Stromal cell of bone marrow (primary cell): ENCODE results near the gene CATSPER1.
A peak's percentile ranks its signal among the peaks of the same experiment; 100 is the strongest.
"Not testable (repeated sequence)": the region's sequence is repeated elsewhere in the genome, so short reads cannot be mapped to it uniquely, and the experiment has no call there.

Experiments used
- DNase-seq: peaks from one replicate; pipeline ENCODE4 v3.0.0-alpha.2; 2012; ENCODE audit warnings: low read depth

CATSPER1 gene

DNA sequence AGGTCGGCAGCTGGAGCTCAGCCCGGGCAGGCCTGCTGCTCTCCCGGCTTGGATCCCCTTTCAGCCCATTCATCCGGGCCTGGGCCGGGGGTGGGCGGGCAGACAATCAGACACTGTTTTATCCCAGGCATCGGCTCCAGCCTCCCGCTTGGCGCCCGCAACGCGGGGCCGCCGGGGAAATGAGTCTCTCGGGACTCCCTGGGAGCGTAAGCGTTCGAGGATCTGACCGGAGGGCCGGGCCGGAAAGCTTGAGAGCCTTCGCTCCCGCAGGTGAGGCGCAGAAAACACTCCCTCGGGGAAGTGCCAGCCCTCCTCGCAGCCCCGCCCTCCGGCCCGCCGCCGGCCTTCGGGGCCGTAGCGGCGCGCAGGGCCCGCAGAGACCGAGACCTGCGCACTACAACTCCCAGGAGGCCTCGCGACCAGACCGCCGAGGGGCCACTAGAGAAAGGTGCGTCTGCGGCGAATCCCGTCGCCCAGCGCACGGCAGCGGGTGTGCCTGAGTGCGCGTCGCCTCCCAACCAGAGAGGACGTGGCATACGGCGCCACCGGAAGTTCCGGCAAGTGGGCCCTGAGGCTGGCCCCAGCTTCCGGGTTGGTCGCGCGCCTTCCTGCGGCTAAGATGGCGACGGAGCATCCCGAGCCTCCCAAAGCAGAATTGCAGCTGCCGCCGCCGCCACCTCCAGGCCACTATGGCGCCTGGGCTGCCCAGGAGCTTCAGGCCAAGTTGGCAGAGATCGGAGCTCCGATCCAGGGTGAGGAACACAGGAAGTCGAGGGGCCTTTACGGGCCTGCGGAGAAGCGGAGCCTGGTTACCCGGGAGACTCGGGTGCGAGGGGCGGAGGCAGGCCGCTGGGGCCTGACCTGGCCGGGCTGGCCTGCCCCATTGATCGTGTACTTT lies 25.7 kb upstream of the CATSPER1 start, which contains the start of gene SF3B2:
SF3B2 (plus strand) TSS at position 599 of the 898 bp plus-strand sequence; CDS start at position 620, 21 bp downstream.
- peak; percentile 92 for DNase-seq

DNA sequence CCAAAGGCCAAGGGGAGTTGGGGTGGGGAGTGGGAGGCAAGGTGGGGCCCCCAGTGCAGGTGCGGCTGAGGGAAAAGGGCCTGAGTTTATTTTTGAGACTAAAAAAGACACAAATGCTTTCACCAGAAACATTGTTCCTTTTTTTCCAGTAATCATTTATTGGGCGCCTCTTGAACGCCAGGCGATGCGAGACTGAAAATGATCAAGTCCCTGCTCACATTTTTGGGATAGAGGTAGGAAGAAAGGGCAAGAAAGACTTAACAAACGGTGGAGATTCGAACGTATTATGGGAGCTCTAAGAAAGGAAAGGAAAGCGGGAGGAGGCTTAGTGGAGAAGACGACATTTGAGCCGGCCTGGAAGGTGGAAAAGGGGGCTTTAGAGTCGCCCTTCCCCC lies 25.1 kb upstream of the CATSPER1 start:
- DNase-seq, result no peak

DNA sequence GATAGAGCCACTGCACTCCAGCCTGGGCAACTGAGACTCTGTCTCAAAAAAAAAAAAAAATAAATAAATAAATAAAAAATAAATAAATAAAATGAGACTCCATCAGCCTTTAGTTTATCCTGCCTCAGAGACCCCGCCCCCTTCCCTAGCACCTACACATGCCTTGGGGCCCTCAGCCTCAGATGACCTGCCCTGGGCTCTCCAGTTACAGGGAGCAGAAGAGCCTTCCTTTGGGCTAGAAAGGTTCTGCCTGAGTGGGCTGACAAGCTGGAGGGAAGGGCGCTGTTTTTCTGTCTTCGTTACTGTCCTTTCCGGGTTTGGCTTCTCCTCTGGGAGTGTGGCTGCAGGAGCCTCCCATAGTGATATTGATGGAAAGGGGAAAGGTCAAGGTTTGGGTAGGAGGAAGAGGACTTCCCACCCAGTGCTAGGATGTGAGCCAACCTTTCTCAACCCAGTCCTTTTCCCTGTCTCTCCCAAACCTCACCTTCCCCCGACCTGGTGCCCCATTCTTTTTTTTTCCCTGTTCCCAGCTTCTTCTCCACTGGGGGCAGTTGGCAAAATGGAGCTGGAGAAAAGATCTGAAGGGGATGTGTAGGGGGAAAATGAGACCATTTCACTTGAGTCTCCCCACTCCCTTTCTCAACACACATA lies 24.4 kb upstream of the CATSPER1 start:
- no peak for DNase-seq

DNA sequence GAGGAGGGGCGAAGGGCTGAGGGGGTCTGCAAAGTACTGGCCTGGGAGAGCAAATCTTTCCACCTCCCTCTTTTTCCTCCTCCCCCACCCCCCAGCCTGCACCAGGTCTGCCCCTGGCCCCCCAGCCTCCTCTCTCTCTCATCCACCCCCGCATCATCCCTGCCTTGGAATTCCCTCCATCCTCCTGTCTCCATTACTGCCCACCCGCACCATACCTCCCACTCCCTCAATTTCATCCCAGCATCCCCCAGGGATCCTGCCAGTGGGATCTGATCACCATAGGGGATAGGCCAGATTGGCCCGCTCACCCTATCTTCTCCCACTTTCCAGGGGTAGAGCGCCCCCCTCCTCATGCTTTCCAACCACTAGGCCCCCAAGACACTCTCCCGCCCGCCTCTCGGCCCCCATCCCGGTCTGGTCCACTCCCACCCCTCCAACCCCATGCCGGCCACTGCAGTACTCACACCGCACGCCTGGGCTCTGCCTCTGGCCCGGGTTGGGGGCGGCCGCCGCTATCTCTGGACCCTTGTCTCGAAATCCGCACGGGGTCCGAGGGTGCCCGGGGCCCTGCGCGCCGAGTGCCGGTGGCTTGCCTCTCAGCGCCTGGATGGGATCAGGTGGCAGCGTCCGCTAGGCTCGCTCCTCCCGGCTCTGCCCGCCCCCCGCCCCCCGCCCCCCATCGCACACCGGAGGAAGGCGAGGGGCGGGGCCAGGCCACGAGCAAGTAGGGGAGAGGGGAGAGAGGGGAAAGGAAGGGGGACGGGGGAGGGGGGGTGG lies 22.5 kb upstream of the CATSPER1 start, which contains the start of gene GAL3ST3:
GAL3ST3 (minus strand) TSS at position 615 of the 777 bp plus-strand sequence. CDS start 3,746 bp downstream, outside the sequence.
- DNase-seq, result no peak

DNA sequence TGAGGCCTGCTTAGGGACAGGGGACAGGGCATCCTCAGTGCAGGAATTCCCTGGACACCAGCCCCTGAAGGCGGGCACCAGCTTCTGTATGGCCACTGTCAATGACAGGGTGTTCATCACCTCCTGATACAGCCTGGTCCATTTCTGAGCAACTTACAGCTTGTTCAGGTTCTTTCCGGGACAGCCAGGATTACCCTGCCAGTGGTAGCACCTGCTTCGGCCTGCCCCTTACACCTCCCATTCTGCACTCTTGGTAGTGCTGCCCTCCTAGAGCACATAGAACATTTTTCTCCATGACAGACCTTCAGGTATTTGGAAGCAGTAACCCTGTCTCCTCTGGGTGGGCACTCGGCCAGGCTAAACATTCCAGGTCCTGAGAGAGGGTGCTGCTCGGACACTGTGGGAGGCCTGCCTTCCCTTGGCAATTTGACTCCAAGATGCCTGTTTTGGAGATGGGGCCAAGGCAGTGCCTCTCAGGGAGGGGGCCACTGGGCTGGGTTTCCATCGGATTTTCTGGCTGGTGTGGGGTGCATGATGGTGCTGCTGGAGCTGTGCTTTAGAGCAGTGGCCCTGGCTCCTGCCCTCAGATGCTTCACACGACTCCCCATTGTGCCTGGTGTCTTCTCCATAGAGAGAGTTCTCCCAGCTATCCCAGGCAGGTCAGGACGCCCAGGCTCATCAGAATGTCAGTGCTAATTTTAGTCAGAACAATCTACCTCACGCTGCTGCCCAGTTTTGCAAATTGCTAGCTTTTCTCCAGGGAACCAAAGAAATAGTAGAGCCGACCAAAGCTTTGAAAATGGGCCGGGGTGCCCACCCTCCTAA lies 21.5 kb upstream of the CATSPER1 start:
- DNase-seq, result no peak

DNA sequence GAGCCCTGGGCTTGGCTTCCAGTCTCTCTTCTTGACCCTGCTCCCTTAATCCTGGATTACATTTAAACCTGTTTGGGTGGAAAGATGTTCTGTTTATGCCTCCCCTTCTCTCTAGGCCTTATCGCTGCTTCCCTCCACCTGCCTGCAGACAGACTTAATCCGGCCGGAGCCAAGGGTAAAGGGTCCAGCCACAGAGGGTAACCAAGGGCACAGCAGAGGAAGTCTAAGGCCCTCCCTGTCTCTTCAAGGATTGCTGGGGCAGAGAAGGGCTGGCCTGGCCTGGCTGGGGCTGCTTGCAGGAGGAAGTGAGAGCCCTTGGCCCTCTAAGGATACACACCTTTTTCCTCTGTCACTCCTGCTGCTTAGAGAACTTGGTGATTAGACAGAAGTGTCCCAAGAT lies 20.6 kb upstream of the CATSPER1 start:
- DNase-seq, result no peak

DNA sequence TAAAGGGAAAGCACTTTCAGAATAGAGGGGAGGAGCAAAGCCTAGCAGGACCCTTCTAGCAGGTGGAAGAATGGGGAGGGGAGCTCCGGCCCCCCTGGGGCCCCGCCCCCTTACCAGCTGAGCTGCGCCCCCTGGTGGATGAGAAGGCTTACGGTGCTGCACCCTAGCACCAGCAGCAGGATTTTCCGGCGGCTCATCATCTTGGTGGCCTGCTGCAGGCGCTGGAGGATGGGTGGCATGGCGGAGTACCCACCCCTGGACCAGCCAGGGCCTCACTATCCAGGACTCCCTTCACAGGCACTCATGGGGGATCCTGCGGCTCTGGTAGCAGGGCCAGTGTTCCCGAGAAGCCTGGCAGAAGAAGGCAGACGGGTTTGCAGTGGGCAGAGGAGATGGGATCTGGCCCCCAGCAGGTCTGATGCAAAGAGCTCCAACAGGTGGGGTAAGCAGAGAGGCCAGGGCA lies 18.9 kb upstream of the CATSPER1 start:
- DNase-seq, result peak; percentile 45

DNA sequence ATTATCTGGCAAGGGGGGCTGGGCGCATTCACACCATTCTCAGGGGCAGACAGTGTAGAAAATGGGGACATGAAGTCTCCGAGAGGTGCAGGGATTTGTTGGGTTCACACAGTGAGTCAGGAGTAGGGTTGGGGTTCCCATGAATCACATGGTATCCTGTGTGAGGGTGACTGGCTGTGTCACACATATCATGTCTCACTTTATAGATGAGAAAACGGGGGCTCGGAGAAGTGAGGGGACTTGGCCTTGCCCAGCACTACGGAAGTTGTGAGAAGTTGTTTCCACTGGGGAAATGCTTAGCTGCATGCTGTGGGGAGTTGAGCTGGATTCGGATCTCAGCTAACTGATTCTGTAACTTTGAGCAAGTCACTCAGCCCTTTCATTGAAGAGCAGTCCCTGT lies 18.5 kb upstream of the CATSPER1 start:
- no peak for DNase-seq

DNA sequence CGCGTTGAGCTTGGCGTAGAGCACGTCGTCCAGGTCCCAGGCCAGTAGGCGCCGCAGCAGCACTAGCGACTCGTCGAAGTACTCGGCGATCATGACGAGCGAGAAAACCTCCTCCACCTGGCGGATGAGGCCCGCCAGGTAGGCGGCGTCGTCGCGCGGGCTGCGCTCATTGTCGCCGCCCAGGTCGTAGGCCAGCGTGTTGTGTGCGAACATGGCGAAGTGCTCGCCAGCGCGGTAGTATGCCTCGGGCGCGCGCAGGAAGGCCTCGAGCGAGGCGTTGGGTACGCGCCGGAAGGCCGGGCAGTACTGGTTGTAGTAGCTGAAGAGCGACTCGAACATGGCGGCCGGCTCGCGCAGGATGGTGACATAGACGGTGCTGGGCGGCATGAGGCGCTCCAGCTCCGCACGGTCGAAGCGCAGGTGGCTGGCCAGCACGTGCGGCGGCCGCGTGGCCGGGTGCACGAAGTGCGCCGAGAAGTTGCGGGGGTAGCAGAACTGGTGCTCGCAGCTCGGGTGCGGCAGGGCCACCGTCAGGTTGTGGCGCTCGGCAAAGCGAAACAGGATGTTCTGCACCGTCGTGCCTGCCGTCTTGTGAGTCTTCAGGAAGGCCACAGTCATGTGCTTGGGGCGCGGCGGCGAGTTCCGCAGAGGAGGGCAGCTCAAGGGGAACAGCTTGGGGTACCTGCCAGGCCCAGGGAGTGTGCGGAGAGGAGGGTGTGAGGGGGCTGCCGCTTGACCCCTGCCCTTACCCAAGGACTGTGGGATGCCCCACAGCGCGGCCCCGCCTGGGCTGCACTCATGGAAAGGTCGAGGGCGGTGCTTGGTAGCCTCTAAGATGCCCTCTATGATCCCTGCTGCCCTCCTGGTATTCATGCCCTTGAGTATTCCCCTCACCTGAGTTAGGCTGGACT lies 17.0 kb upstream of the CATSPER1 start:
- no peak for DNase-seq

DNA sequence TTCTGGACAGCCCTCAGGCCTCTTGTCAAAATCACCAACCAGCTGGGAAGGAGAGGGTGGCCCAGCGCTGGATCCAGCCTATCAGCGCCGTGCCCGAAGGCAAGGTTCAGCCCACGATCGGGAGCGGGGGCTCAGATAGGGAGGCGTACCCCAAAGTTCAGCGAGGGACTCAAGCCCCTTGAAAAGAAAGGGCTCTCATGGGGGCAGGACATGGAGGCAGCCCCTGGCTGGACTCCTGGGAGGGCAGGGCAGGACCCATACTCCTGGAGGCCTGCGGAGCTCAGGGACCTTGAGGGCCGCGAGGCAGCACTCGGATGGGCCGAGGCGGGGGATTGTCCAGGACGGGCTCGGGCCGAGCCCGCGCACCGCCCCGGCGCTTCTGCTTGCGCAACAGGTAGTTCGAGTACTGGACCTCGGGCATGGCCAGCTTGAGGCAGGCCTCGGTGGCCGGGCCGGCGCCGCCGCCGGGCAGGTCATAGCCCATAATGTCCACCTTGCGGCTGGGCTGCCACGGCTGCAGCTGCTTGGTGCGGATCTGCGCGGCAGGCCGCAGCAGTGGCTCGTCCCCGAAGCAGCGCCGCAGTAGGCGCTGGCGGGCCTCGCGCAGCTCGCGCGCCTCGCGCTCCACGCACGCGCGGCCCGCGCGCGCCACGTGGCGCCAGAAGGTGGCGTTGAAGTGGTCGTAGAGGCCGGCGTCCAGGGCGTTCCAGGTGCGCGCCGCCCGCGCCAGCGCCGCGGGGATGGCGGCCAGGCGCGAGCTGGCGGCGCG lies 16.1 kb upstream of the CATSPER1 start:
- no peak for DNase-seq

DNA sequence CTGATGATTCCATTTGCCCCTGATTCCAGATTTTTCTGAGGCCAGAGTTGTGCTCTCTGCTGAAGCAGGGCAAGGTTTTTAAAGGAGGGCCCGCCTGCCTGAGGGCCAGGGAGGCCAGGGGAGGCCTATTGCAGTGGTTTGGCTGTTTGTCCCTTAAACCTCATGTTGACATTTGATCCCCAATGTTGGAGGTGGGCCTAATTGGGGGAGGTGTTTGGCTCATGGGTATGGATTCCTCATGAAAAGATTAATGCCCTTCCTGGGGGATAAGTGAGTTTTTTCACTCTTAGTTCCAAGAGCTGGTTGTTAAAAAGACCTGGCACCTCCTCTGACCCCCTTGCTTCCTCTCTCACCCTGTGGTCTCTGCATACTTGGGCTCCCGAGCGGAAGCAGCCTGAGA lies 13.5 kb upstream of the CATSPER1 start:
- DNase-seq, result no peak

DNA sequence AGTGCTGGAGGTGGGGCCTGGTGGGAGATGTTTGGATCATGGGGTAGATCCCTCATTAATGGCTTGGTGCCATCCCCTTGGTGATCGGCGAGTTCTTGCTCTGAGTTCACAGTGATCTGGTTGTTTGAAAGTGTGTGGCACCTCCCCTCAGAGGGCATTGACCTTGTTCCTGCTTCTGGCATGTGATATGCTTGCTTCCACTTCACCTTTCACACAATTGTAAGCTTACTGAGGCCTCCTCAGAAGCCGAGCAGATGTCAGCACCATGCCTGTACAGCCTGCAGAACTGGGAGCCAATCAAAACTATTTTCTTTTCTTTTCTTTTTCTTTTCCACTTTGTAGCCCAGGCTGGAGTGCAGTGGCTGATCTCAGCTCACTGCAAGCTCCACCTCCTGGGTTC lies 11.0 kb upstream of the CATSPER1 start:
- DNase-seq, result no peak

DNA sequence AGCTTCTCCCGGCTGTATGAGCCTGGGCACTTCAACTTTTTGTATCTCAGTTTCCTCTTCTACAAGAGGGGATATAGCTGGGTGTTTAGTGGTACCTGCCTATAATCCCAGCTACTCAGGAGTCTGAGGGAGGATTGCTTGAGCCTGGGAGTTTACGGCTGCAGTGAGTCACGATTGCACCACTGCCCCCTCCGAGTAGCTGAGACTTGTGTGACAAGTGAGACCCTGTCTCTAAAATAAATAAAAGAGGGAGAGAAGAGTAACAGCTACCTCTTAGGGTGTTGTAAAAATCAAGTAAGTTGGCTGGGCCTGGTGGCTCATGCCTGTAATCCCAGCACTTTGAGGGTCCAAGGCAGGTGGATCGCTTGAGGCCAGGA lies 10.0 kb upstream of the CATSPER1 start:
- no peak for DNase-seq

DNA sequence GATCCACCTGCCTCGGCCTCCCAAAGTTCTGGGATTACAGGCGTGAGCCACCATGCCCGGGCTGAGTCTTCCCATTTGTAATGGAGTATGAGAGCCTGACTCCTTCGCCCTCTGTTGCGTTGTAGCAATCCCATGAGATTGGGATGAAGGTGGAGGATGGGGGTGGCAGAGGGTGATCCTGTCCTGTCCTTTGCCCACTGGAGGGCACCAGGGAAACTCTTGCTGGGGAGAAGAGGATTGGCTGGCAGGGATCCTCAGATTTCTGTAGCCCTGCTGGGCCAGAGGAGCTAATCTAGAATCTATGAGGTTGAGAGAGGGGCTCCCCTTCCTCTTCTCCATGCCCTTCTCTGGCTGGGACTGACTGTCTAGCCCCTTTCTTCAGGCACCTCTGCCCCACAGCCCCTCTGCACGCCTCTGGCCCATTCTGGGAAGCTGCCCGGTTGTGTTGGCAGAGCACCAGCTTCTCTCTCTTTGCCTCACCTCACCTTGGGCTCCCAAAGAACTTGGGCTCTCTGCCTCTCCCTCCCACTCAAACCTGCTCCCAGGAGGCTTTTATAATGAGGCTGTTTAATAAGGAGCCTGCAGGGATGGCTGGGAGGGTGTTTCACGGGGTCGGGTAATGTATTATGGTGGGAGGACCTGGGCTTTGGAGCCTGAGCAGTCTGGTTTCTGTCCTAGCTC lies 9.5 kb upstream of the CATSPER1 start:
- DNase-seq, result no peak

DNA sequence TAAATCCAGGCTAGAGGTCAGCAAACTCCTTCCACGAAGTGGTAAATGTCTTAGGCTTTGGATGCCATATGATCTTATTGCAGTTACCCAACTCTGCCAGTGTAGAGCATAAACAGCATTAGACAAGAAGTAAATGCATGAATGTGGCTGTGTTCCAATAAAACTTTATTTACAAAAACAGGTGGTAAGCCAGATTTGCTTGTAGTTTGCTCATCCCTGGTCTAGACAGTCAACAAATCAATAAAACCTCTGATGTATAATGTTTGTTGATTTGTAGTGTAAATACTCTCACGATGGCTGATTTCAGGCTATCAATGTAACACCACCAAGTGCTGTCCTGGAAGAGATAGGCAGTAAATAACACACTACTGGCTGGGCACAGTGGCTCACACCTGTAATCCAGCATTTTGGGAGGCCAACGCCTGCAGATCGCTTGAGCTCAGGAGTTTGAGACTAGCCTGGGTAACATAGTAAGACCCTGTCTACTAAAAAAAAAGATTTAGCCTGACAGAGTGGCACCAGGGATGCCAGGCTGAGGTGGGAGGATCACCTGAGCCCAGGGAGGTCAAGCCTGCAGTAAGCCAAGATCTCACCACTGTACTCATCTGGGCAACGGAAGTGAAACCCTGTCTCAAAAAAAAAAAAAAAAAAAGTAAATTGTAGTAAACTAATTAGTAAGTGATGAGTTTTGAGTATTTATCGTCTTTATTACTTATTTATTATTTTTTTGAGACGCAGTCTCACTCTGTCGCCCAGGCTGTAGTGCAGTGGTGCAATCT lies 6.9 kb upstream of the CATSPER1 start:
- DNase-seq, result no peak

DNA sequence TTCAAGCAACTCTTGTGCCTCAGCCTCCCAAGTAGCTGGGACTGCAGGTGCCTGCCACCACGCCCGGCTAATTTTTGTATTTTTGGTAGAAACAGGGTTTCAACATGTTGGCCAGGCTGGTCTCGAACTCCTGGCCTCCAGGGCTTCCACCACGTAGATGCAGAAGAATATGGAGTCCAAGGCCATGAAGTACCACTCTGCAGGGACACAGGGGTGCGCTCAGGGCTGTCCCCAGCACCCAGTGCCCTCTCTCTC lies 3.2 kb downstream of the CATSPER1 start:
- DNase-seq, result not testable (repeated sequence)

DNA sequence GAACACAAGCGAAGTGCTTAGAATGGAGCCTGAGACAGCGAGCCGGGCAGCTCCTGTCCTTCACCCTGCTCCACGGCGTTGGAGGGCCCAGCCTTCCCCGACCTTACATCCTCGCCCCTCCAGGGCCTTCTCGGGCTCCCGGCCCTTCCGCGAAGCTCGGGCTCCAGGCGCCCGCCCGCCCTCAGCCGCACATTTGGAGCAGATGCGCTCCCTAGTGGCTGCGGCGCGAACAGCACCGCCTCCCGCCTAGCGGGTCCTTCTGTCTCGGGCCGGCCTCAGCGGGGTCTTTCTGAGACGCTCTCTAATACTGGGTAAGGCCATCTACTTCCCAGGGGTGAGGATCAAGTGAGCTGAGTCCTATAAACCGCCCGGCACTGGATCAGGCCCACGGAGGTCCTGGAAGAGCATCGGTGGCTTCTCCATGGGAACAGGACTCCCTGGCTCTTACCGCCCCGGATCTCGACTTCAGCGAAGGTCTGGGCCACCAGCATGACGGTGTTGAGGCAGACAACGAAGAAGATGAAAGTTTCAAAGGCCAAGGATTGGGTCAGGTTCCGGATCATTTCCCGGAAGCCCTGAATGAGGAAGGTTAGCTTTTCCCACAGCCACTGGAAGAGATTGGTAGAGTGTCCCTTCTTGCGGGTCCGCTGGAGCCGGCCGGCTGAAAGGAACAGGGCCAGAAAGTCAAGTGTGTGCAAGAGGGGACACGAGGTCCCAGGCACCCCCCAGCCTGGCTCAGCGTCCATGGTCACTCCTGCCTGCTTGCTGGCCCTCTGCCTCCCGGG lies 3.7 kb downstream of the CATSPER1 start:
- peak; percentile 24 for DNase-seq
